ENCODE results near the gene UCN3.

The UCN3 gene

GRCh38 chr10:5412277-5412941, 47.6 kb downstream of the UCN3 start, which contains the start of gene NET1:
NET1 (plus strand) TSS chr10:5412557; CDS start chr10:5412693, 136 bp downstream.
- H3K9me3 ChIP-seq (replicated peaks; ENCODE audit: low read length): no peaks in the 10 kb centered on the region
- H3K4me1 ChIP-seq (ENCODE audit: control insufficient read depth, insufficient read depth, low read length): peaks cover 17% of the 10 kb centered on the region
- peak within 1 kb of the TSS; percentile 83 for H3K9ac ChIP-seq (ENCODE audit: low read depth, low read length)
- H3K27me3 ChIP-seq (ENCODE audit: control insufficient read depth, insufficient read depth, low read length): peaks cover 4% of the 10 kb centered on the region
- peak within 1 kb of the TSS; percentile 94 for H3K4me3 ChIP-seq (ENCODE audit: low read length)
- peak within 1 kb of the TSS; percentile 81 for H3K4me2 ChIP-seq (ENCODE audit: low read length)
- H3K36me3 ChIP-seq (ENCODE audit: insufficient read depth, low read length): no peaks in the 10 kb centered on the region

- Histone ChIP-seq H3K9ac (ENCODE audit: low read depth, low read length) (peak overlapping the region; percentile 63), H3K4me2 (ENCODE audit: low read length) (peak overlapping the region; percentile 81), H3K27me3 (ENCODE audit: control insufficient read depth, insufficient read depth, low read length) (peaks cover 4% of the 10 kb centered on the region), H3K4me1 (ENCODE audit: control insufficient read depth, insufficient read depth, low read length) (peaks cover 17% of the 10 kb centered on the region), H3K36me3 (ENCODE audit: insufficient read depth, low read length) (no peaks in the 10 kb centered on the region), H3K9me3 (replicated peaks; ENCODE audit: low read length) (no peaks in the 10 kb centered on the region), H3K4me3 (ENCODE audit: low read length) (peak overlapping the region; percentile 94)
Observed at GRCh38 chr10:5413012-5413938, 48.5 kb downstream of the UCN3 start.

- Histone ChIP-seq H3K4me3 (ENCODE audit: low read length) (no peak overlapping the region), H3K4me2 (ENCODE audit: low read length) (peak overlapping the region; percentile 58), H3K27me3 (ENCODE audit: control insufficient read depth, insufficient read depth, low read length) (no peaks in the 10 kb centered on the region), H3K36me3 (ENCODE audit: insufficient read depth, low read length) (no peaks in the 10 kb centered on the region), H3K9ac (ENCODE audit: low read depth, low read length) (no peak overlapping the region), H3K9me3 (replicated peaks; ENCODE audit: low read length) (no peaks in the 10 kb centered on the region), H3K4me1 (ENCODE audit: control insufficient read depth, insufficient read depth, low read length) (peaks cover 15% of the 10 kb centered on the region)
Observed at GRCh38 chr10:5416981-5417380, 52.2 kb downstream of the UCN3 start.

- no peak overlapping the region for H3K4me3 ChIP-seq (ENCODE audit: low read length)
- no peak overlapping the region for H3K4me2 ChIP-seq (ENCODE audit: low read length)
- no peaks in the 10 kb centered on the region for H3K27me3 ChIP-seq (ENCODE audit: control insufficient read depth, insufficient read depth, low read length)
- no peaks in the 10 kb centered on the region for H3K9me3 ChIP-seq (replicated peaks; ENCODE audit: low read length)
- no peaks in the 10 kb centered on the region for H3K36me3 ChIP-seq (ENCODE audit: insufficient read depth, low read length)
- no peak overlapping the region for H3K9ac ChIP-seq (ENCODE audit: low read depth, low read length)
- peaks cover 9% of the 10 kb centered on the region for H3K4me1 ChIP-seq (ENCODE audit: control insufficient read depth, insufficient read depth, low read length)
Observed at GRCh38 chr10:5418584-5418983, 53.8 kb downstream of the UCN3 start.

GRCh38 chr10:5419466-5420094, 54.8 kb downstream of the UCN3 start:
- Histone ChIP-seq H3K36me3 (ENCODE audit: insufficient read depth, low read length) (no peaks in the 10 kb centered on the region), H3K4me2 (ENCODE audit: low read length) (no peak overlapping the region), H3K9ac (ENCODE audit: low read depth, low read length) (no peak overlapping the region), H3K9me3 (replicated peaks; ENCODE audit: low read length) (no peaks in the 10 kb centered on the region), H3K4me1 (ENCODE audit: control insufficient read depth, insufficient read depth, low read length) (peaks cover 8% of the 10 kb centered on the region), H3K27me3 (ENCODE audit: control insufficient read depth, insufficient read depth, low read length) (no peaks in the 10 kb centered on the region), H3K4me3 (ENCODE audit: low read length) (no peak overlapping the region)

- Histone ChIP-seq H3K9ac (ENCODE audit: low read depth, low read length) (no peak overlapping the region), H3K4me1 (ENCODE audit: control insufficient read depth, insufficient read depth, low read length) (no peaks in the 10 kb centered on the region), H3K36me3 (ENCODE audit: insufficient read depth, low read length) (no peaks in the 10 kb centered on the region), H3K9me3 (replicated peaks; ENCODE audit: low read length) (no peaks in the 10 kb centered on the region), H3K4me2 (ENCODE audit: low read length) (no peak overlapping the region), H3K27me3 (ENCODE audit: control insufficient read depth, insufficient read depth, low read length) (no peaks in the 10 kb centered on the region), H3K4me3 (ENCODE audit: low read length) (no peak overlapping the region)
Observed at GRCh38 chr10:5423771-5424170, 59.0 kb downstream of the UCN3 start.
